Heart left ventricle (tissue), 16 donors: ENCODE results near the gene DAAM2. TPM values are rescaled to one million over a fixed set of nuclear protein-coding genes. Genes with fewer than 3 reads are reported as not detected.
A peak's percentile ranks its signal among the peaks of the same experiment; 100 is the strongest.

ENCODE experiments used
- ATAC-seq, 4 donors: fragments of 200-7000 bp; cut with Tn5 transposase; one replicate each; pipeline ENCODE4 v1.9.1; 2020 to 2022; ENCODE audit warnings: moderate library complexity in 4 of 4, mild to moderate bottlenecking in 3 of 4, moderate number of reproducible peaks in 1 of 4
- DNase-seq, 5 donors: peaks; one replicate each; pipeline ENCODE4 v3.0.0-alpha.2; 2020
- H3K27ac ChIP-seq, 12 donors: fragments of 200-600 bp; sonication (generic) in 4 of 12; one replicate each; pipeline versions ENCODE4 v1.5.0 to v1.8.0; 2016 to 2022; ENCODE audit warnings: mild to moderate bottlenecking in 2 of 12
- H3K27me3 ChIP-seq, 9 donors: fragments of 200-600 bp; sonication (generic) in 2 of 9; one replicate each; pipeline versions ENCODE4 v1.5.1 to v1.8.0; 2016 to 2022; ENCODE audit warnings: mild to moderate bottlenecking in 3 of 9
- H3K36me3 ChIP-seq, 9 donors: fragments of 200-600 bp; sonication (generic) in 2 of 9; one replicate each; pipeline versions ENCODE4 v1.5.0 to v1.8.0; 2018 to 2022; ENCODE audit warnings: mild to moderate bottlenecking in 2 of 9
- H3K4me1 ChIP-seq, 12 donors: fragments of 200-600 bp; sonication (generic) in 4 of 12; one replicate each; pipeline versions ENCODE4 v1.5.0 to v1.8.0; 2016 to 2022; ENCODE audit warnings: mild to moderate bottlenecking in 3 of 12
- H3K4me3 ChIP-seq, 12 donors: fragments of 200-600 bp; sonication (generic) in 4 of 12; one replicate each; pipeline versions ENCODE4 v1.5.0 to v1.8.0; 2017 to 2022; ENCODE audit warnings: mild to moderate bottlenecking in 9 of 12, moderate library complexity in 4 of 12
- H3K9me3 ChIP-seq, 12 donors: fragments of 200-600 bp; sonication (generic) in 4 of 12; one replicate each; pipeline versions ENCODE4 v1.5.0 to v1.8.0; 2016 to 2022; ENCODE audit warnings: mild to moderate bottlenecking in 1 of 12
- CTCF ChIP-seq, 12 donors: fragments of 200-600 bp; sonication (generic) in 4 of 12; IDR thresholded peaks; one replicate each; pipeline versions ENCODE4 v1.5.0 to v1.8.0; 2018 to 2022; ENCODE audit warnings: antibody characterized with exemption in 12 of 12, mild to moderate bottlenecking in 5 of 12
- POLR2A ChIP-seq, 2 donors: fragments of 450-650 bp; IDR thresholded peaks; one replicate each; pipeline ENCODE4 v1.6.1; 2017; ENCODE audit warnings: antibody characterized with exemption in 2 of 2, mild to moderate bottlenecking in 2 of 2, moderate library complexity in 2 of 2
- WGBS, 4 donors: extraction: QIAGEN DNeasy Blood & Tissue Kit in 2 of 4; methylation state at CpG; one replicate each; pipeline versions ENCODE4 v1.1.5 to v1.1.7; 2013 to 2018; 5-methylcytosine and 5-hydroxymethylcytosine counted together
- intact Hi-C, 10 donors: fragments of 100-400 bp; cut with DNase I; formaldehyde crosslinking; loops; one replicate each; pipeline versions ENCODE4 v1.11.1 to v1.14.2; 2022
- polyA plus RNA-seq, 2 donors: library from polyadenylated mRNA; stranded (reverse); fragments of 200-250 nt; gene quantifications; one replicate each; pipeline ENCODE4 v1.2.3, GENCODE V29; 2013
- total RNA-seq, 9 donors: library from RNA; depleted of rRNA in 2 of 9; stranded (reverse); fragments of >200 nt in 2 of 9; fragmentation: NEBNext Ultra II Directional in 3 of 9; extraction: Animal tissue kit (Norgen Biotek cat#: 25700) in 3 of 9; gene quantifications; one replicate each; pipeline versions ENCODE4 v1.1.0 to v1.2.4, GENCODE V29; 2016 to 2023
- donor health status: ischemic (EF 13 %, LVEDD 7.1; RV severe dilation, severe dysfunction).
- donor health status: healthy with polysubstance abuse.
- donor health status: DM: no; HTN: yes; CAD: no.
- donor health status: DM: no; HTN: no; CAD: no.
- donor health status: ischemic (EF 25% LVEDD 6.9; RV normal size, moderate dysfunction).
- donor health status: ischemic (EF 25% LVEDD 5.7; RV mildly dilated, moderate dysfunction).
- donor health status: healthy.
- donor health status: DM: yes; HTN: yes; CAD: no.
- donor health status: ischemic (EF 35%, LVEDD 5.7; RV mildly dilated, moderate dysfunction).
- donor health status: nonischemic (EF 11% LVEDD 7.7; RV severe dilation, severe dysfunction).
- donor health status: DM: yes; HTN: yes; CAD: no.
- donor health status: PGD.
- donor health status: ischemic (EF 29% LVEDD 5.4; RV normal size, mild dysfunction).
- donor health status: nonischemic (EF 23%, LVEDD 6.1; RV moderate dilation, normal function).

DAAM2 gene
- total and polyA plus RNA-seq, 11 donors, result 6.4 to 20.9 (median 13.6) TPM

DNA sequence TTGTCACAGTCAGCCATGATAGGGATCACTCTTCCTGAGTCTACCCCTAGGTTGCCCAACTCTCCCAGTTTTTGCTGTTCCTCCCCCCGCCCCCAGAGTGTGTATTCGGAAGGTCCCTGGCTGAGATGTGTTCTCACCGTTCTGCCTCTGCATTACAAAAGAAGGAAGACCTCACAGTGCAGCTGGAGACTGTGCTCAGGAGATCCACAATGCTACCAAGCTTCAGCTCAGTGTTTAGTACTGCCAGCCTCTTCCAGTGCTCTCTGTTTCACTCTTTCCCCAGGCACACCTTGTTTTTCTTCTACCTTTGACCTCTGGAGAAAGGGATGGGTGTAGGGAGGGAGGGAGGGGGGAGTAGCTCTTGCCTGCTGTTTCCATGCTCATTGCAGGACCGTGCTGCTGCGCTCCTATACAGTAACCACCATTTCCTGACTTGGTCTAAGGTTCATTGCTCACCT is 155.5 kb downstream of the DAAM2 start:
- DNase-seq (no peak), ATAC-seq (no peak)
- Histone ChIP-seq H3K27ac (no peak overlapping the region), H3K36me3 (no peaks in the 10 kb centered on the region), H3K27me3 (no peaks in the 10 kb centered on the region), H3K4me3 (no peak overlapping the region), H3K4me1 (peaks cover 0 to 19% (median 7%) of the 10 kb centered on the region in 12 donors), H3K9me3 (no peaks in the 10 kb centered on the region)
- intact Hi-C loops, result no loop called here
- WGBS, 4 donors, result 64 to 75% (median 73%) methylated on average over 5 of the region's 5 CpGs
- no peak for TF ChIP-seq POLR2A (IDR thresholded peaks at IDR 0.05)
- no peak for TF ChIP-seq CTCF (IDR thresholded peaks at IDR 0.05)

- ATAC-seq (no peak), DNase-seq (no peak)
- Histone ChIP-seq H3K27me3 (no peaks in the 10 kb centered on the region), H3K4me3 (no peak overlapping the region), H3K4me1 (peaks cover 0 to 22% (median 7%) of the 10 kb centered on the region in 12 donors), H3K36me3 (no peaks in the 10 kb centered on the region), H3K9me3 (no peaks in the 10 kb centered on the region), H3K27ac (no peak overlapping the region)
- intact Hi-C loops, result no loop called here
- WGBS, 4 donors, result 65 to 74% (median 72%) methylated on average over 5 of the region's 5 CpGs
- TF ChIP-seq CTCF (IDR thresholded peaks at IDR 0.05), result no peak
- no peak for TF ChIP-seq POLR2A (IDR thresholded peaks at IDR 0.05)
Measured at GRCh38 chr6:39948199-39948791, 156.1 kb downstream of the DAAM2 start.

DNA sequence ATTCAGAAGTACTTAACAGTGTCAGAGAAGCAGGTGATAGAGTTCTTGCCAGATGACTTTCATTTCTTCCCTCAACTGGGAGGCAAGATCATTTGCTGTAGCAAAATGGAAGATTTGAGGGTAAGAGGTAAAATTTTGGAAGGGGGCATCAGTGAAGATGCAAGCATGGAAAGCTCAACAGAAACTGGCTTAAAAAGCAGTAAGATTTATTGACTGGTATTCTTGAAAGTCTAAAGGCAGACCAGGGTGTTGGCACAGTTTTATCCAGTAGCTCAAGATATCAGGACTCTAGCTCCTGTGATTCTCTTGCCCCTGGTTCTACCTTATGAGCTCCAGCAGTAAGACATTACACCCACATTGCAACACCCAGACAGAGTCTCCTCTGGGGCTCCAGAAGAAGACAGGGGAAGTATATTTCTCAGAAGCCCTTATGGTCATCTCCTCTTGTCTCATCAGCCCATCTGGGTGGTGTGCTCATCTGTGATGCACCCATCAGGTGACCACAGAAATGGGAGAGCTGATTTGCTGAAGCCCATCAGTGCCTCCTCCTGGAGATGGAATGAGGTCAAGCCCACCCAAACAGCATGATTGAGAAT is 158.0 kb downstream of the DAAM2 start:
- H3K4me1 ChIP-seq, result peaks cover 0 to 22% (median 7%) of the 10 kb centered on the region in 12 donors
- H3K4me3 ChIP-seq, result no peak overlapping the region
- H3K27ac ChIP-seq, result no peak overlapping the region
- no peaks in the 10 kb centered on the region for H3K27me3 ChIP-seq
- DNase-seq (no peak), ATAC-seq (no peak)
- intact Hi-C loops, result no loop called here
- TF ChIP-seq CTCF (IDR thresholded peaks at IDR 0.05), result no peak
- no peak for TF ChIP-seq POLR2A (IDR thresholded peaks at IDR 0.05)
- H3K36me3 ChIP-seq, result no peaks in the 10 kb centered on the region
- H3K9me3 ChIP-seq, result peaks cover 0 to 2% (median 0%) of the 10 kb centered on the region in 12 donors

GRCh38 chr6:39951191-39951590 is 159.0 kb downstream of the DAAM2 start:
- H3K9me3 ChIP-seq, result peaks cover 0 to 4% (median 0%) of the 10 kb centered on the region in 12 donors
- 76 to 80% (median 78%) methylated on average over 5 of the region's 5 CpGs for WGBS, 4 donors
- peaks cover 0 to 22% (median 7%) of the 10 kb centered on the region in 12 donors for H3K4me1 ChIP-seq
- TF ChIP-seq POLR2A (IDR thresholded peaks at IDR 0.05) (no peak), CTCF (IDR thresholded peaks at IDR 0.05) (no peak)
- no peak overlapping the region for H3K4me3 ChIP-seq
- no peaks in the 10 kb centered on the region for H3K27me3 ChIP-seq
- DNase-seq, result no peak
- H3K27ac ChIP-seq, result peak overlapping the region in 1 of 12 donors; percentile 29
- H3K36me3 ChIP-seq, result no peaks in the 10 kb centered on the region
- ATAC-seq, result no peak
- intact Hi-C loops, result no loop called here
